ENCODE measurements around the gene EGFL8. TPM values are rescaled to one million over a fixed set of nuclear protein-coding genes. Genes with fewer than 3 reads are reported as not detected.

Gene EGFL8
- total and polyA plus RNA-seq, 2 donors (not counting 3 experiments of a cell fraction or from before 2014, with no cell fraction given) = 9.0 to 12.6 TPM

DNA sequence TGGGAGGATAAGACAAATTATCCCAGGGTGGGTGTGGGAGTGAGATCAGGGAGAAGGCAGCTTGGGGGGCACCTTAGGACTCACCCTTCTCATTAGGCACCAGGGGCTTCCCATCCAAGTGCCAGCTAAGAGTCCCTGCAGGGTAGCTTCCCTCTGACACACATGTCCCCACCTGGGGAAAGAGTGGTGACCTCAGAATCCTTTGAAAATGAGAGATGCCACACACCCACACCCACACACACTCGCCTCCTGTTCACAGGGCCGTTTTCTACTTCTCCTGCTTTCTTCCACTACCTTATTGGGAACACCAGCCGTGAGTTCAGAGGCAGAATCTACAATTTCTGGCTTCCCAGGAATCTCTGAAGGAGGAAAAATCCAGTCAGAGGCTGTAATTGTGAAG, 18.6 kb downstream of the EGFL8 start:
- Histone ChIP-seq H3K4me3 (replicated peaks in 1 of 3; ENCODE audit: insufficient read depth in 1 of 3, low read depth in 1 of 3, low read length in 3 of 3) (no peak overlapping the region), H2AFZ (ENCODE audit: low read depth, low read length) (no peak overlapping the region), H3K9me3 (replicated peaks; ENCODE audit: control insufficient read depth, insufficient read depth, low read length) (no peaks in the 10 kb centered on the region), H4K20me1 (replicated peaks; ENCODE audit: control insufficient read depth, extremely low read depth, insufficient read depth, low read length) (no peaks in the 10 kb centered on the region), H3K4me1 (ENCODE audit: control insufficient read depth, extremely low read depth, insufficient read depth, low read length) (peaks cover 18% of the 10 kb centered on the region), H3K79me2 (ENCODE audit: control insufficient read depth, insufficient read depth, low read length) (peaks cover 9% of the 10 kb centered on the region), H3K9ac (replicated peaks; ENCODE audit: extremely low read depth, insufficient read depth, low read length) (no peak overlapping the region), H3K27me3 (ENCODE audit: control insufficient read depth in 2 of 2, insufficient read depth in 2 of 2, low read length in 2 of 2) (no peaks in the 10 kb centered on the region), H3K27ac (ENCODE audit: insufficient read depth, low read depth, low read length) (no peak overlapping the region), H3K4me2 (ENCODE audit: insufficient read depth, low read length) (no peak overlapping the region), H3K9me1 (replicated peaks; ENCODE audit: control insufficient read depth, extremely low read depth, insufficient read depth, low read length) (no peaks in the 10 kb centered on the region), H3K36me3 (ENCODE audit: control insufficient read depth in 2 of 2, extremely low read depth in 1 of 2, insufficient read depth in 2 of 2, low read length in 2 of 2) (peaks cover 3 to 35% of the 10 kb centered on the region in 2 experiments)
- CTCF ChIA-PET = interaction anchor here (1.0 to 1.7 kb wide), 2 partner anchors 12 to 64 kb away, joined by 3 to 5 read pairs; no protein-coding TSS in a partner anchor
- BruUV-seq (replicated peaks) = no TSS peak
- POLR2A ChIA-PET = no interaction called here
- dilution Hi-C loops (cut with MboI; ENCODE audit: extremely low pct_ligation_motif_present, low sequenced_read_pairs) (no loop called here), intact Hi-C loops (cut with micrococcal nuclease) (no loop called here)
- no peak for DNase-seq (ENCODE audit: low read depth, low spot score)
- TF ChIP-seq POLR2AphosphoS5 (IDR thresholded peaks at IDR 0.05; ENCODE audit: insufficient read depth, low read depth, low read length) (no peak), MYC (IDR thresholded peaks at IDR 0.05; ENCODE audit: low read depth, low read length) (no peak), JUN (IDR thresholded peaks at IDR 0.05; ENCODE audit: borderline replicate concordance, insufficient read depth, insufficient read length, low read depth) (no peak), POLR2A (IDR thresholded peaks at IDR 0.05; ENCODE audit: low read depth, low read length) (no peak), FOS (IDR thresholded peaks at IDR 0.05; ENCODE audit: borderline replicate concordance, insufficient read depth, low read length) (no peak), GATA2 (IDR thresholded peaks at IDR 0.05; ENCODE audit: insufficient read depth, insufficient read length, low read depth, low read length) (no peak), EZH2 (IDR thresholded peaks at IDR 0.05; ENCODE audit: borderline replicate concordance, low read depth, low read length, severe bottlenecking) (no peak), CTCF (IDR thresholded peaks at IDR 0.05; ENCODE audit: extremely low read depth in 1 of 2, insufficient read depth in 1 of 2, low read depth in 1 of 2, low read length in 2 of 2) (no peak)
- TF ChIP-seq, protein P1, sequence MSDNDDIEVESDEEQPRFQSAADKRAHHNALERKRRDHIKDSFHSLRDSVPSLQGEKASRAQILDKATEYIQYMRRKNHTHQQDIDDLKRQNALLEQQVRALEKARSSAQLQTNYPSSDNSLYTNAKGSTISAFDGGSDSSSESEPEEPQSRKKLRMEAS (IDR thresholded peaks at IDR 0.05; ENCODE audit: insufficient read depth, insufficient read length) = no peak
- FAIRE-seq = no peak

All from endothelial cell of umbilical vein (primary cell).